A549 treated with AZD9567 at 1 μM for 4 hours (cell line): ENCODE measurements around the gene PSMB8. TPM values are rescaled to one million over a fixed set of nuclear protein-coding genes. Genes with fewer than 3 reads are reported as not detected.

Source experiments
- total RNA-seq: library from RNA; stranded (reverse); fragments of 200-300 nt; extraction: Qiagen RNA extraction; gene quantifications from 5 replicates; pipeline ENCODE4 v1.2.3, GENCODE V29; 2022; ENCODE audit not compliant: insufficient read depth

Gene PSMB8
- 10.9 to 22.2 TPM (median 17.8 TPM) in 5 replicates for total RNA-seq

GRCh38 chr6:32843979-32844838, at the start of gene PSMB8:
TSS of gene PSMB8 (minus strand) at chr6:32844047. CDS start at chr6:32843996, 51 bp downstream.

GRCh38 chr6:32853541-32854375, 9.9 kb upstream of the PSMB8 start, which contains the start of the genes PSMB9 and TAP1:
TSS of gene PSMB9 (plus strand) at chr6:32854192. CDS start at chr6:32854230, 38 bp downstream.
TSS of gene TAP1 (minus strand) at chr6:32853704. CDS start at chr6:32853636, 68 bp downstream.

GRCh38 chr6:32838114-32838958, 5.5 kb downstream of the PSMB8 start, which contains the start of gene TAP2:
TSS of gene TAP2 (minus strand) at chr6:32838739. CDS start at chr6:32838233, 506 bp downstream.

GRCh38 chr6:32816746-32817204, 27.1 kb downstream of the PSMB8 start, which contains the start of gene HLA-DOB:
TSS of gene HLA-DOB (minus strand) at chr6:32817002. CDS start at chr6:32816951, 51 bp downstream.

Other genes starting within 250 kb of the PSMB8 start
- gene HLA-DQA1, start 206.6 kb downstream of the PSMB8 start, total RNA-seq: not detected in 5 replicates
- not detected in 5 replicates for gene HLA-DQB1, start 177.4 kb downstream of the PSMB8 start, total RNA-seq
- gene HLA-DQA2, start 102.7 kb downstream of the PSMB8 start, total RNA-seq: not detected in 5 replicates
- not detected in 5 replicates for gene HLA-DQB2, start 80.5 kb downstream of the PSMB8 start, total RNA-seq
- gene HLA-DOB, start 27.0 kb downstream of the PSMB8 start, total RNA-seq: 0.10 to 0.19 TPM (median 0.17 TPM) in 4 of 5 replicates, not detected in the other
- gene TAP2, start 5.3 kb downstream of the PSMB8 start, total RNA-seq: 17.5 to 28.0 TPM (median 20.4 TPM) in 5 replicates
- 25.4 to 36.3 TPM (median 33.4 TPM) in 5 replicates for gene TAP1, start 9.7 kb upstream of the PSMB8 start, total RNA-seq
- 16.3 to 23.4 TPM (median 17.7 TPM) in 5 replicates for gene PSMB9, start 10.1 kb upstream of the PSMB8 start, total RNA-seq
- 1.4 to 2.4 TPM (median 2.2 TPM) in 4 of 5 replicates, not detected in the other for gene HLA-DMB, start 97.0 kb upstream of the PSMB8 start, total RNA-seq
- gene HLA-DMA, start 109.0 kb upstream of the PSMB8 start, total RNA-seq: 2.7 to 7.3 TPM (median 3.3 TPM) in 5 replicates
- 143 to 170 TPM (median 152 TPM) in 5 replicates for gene BRD2, start 124.5 kb upstream of the PSMB8 start, total RNA-seq
- 0.02 TPM in 1 of 5 replicates, not detected in the others for gene HLA-DOA, start 165.5 kb upstream of the PSMB8 start, total RNA-seq
- not detected in 5 replicates for gene HLA-DPA1, start 229.6 kb upstream of the PSMB8 start, total RNA-seq
- not detected in 5 replicates for gene HLA-DPB1, start 231.9 kb upstream of the PSMB8 start, total RNA-seq